Kidney (tissue), 14 donors: Measurements from ENCODE around the gene UPP1. TPM values are rescaled to one million over a fixed set of nuclear protein-coding genes. Genes with fewer than 3 reads are reported as not detected.
A peak's percentile ranks its signal among the peaks of the same experiment; 100 is the strongest.

ENCODE experiments used
- DNase-seq, 5 donors: peaks; one replicate each; pipeline ENCODE4 v3.0.0-alpha.2; 2013 to 2020
- FAIRE-seq: peaks from 2 replicates; lab custom pipeline; 2012; peaks lifted over from hg19 to GRCh38; lab: Jason Lieb, UNC
- H3K27ac ChIP-seq, 2 donors: one replicate each; pipeline ENCODE4 v1.7.0; 2013; ENCODE audit warnings: low read depth in 2 of 2, low read length in 2 of 2, inconsistent platforms in 1 of 2
- H3K27me3 ChIP-seq: one replicate; pipeline ENCODE4 v1.7.1; 2013; ENCODE audit warnings: low read length, inconsistent platforms; ENCODE audit not compliant: control insufficient read depth, insufficient read depth
- H3K36me3 ChIP-seq, 3 donors: one replicate each; pipeline versions ENCODE4 v1.7.0 to v1.7.1; 2013; ENCODE audit warnings: low read length in 3 of 3, control low read depth in 1 of 3, inconsistent platforms in 1 of 3; ENCODE audit not compliant: insufficient read depth in 3 of 3, control insufficient read depth in 2 of 3
- H3K4me1 ChIP-seq, 3 donors: one replicate each; pipeline versions ENCODE4 v1.7.0 to v1.7.1; 2013; ENCODE audit warnings: low read length in 3 of 3, inconsistent platforms in 1 of 3, low read depth in 1 of 3; ENCODE audit not compliant: control insufficient read depth in 2 of 3, insufficient read depth in 2 of 3
- H3K4me3 ChIP-seq, 3 donors: one replicate each; pipeline versions ENCODE4 v1.7.0 to v1.8.1; 2013; ENCODE audit warnings: low read length in 3 of 3, control low read depth in 1 of 3, inconsistent platforms in 1 of 3
- H3K9ac ChIP-seq, 3 donors: one replicate each; pipeline versions ENCODE4 v1.7.0 to v1.7.1; 2013; ENCODE audit warnings: low read length in 3 of 3, control low read depth in 1 of 3, inconsistent platforms in 1 of 3
- H3K9me3 ChIP-seq, 3 donors: one replicate each; pipeline versions ENCODE4 v1.7.0 to v1.7.1; 2013; ENCODE audit warnings: low read length in 3 of 3, control low read depth in 1 of 3, inconsistent platforms in 1 of 3; ENCODE audit not compliant: control insufficient read depth in 2 of 3, insufficient read depth in 1 of 3
- CTCF ChIP-seq: IDR thresholded peaks from 3 replicates; pipeline ENCODE4 v1.5.1; 2012; ENCODE audit warnings: mild to moderate bottlenecking, moderate library complexity, borderline replicate concordance; ENCODE audit not compliant: insufficient read depth; ENCODE audit errors: extremely low read depth
- intact Hi-C: fragments of 100-400 bp; cut with DNase I; formaldehyde crosslinking; loops from one replicate; pipeline ENCODE4 v1.11.1; 2022
- polyA plus RNA-seq: library from polyadenylated mRNA; stranded (reverse); fragments of 350-450 nt; fragmentation: Illumina TruSeq; extraction: RNeasy Lipid Tissue Mini Kit (QIAGEN cat#74804); gene quantifications from one replicate; pipeline ENCODE4 v1.2.3, GENCODE V29; 2014; ENCODE audit warnings: low read depth, low replicate concordance; ENCODE audit not compliant: insufficient read depth
- total RNA-seq: library from RNA; stranded (reverse); fragmentation: NEBNext Ultra II Directional; extraction: Animal tissue kit (Norgen Biotek cat#: 25700); gene quantifications from one replicate; pipeline ENCODE4 v1.2.1, GENCODE V29; 2021
- donor health status: control.
- donor health status: control.
- donor health status: control.
- donor health status: control.
- donor health status: control.
- donor health status: DM: yes; HTN: yes; CAD: no.
- donor health status: Normal renal cell carcinoma (clear cell type).

UPP1 gene
- total and polyA plus RNA-seq, 2 donors from 2014 or later, result 36.4 to 76.1 TPM

- H3K9me3 ChIP-seq, result no peaks in the 10 kb centered on the region
- peak in 2 of 5 donors; percentile 31 to 42 for DNase-seq
- intact Hi-C loops, result no loop called here
- no peak overlapping the region for H3K27ac ChIP-seq
- peaks cover 0 to 7% (median 4%) of the 10 kb centered on the region in 3 donors for H3K36me3 ChIP-seq
- H3K27me3 ChIP-seq, result no peaks in the 10 kb centered on the region
- no peak for FAIRE-seq
- no peak overlapping the region for H3K4me3 ChIP-seq
- no peak for TF ChIP-seq CTCF
- H3K4me1 ChIP-seq, result no peaks in the 10 kb centered on the region
- no peak overlapping the region for H3K9ac ChIP-seq
These were observed 22.5 kb downstream of the UPP1 start for GRCh38 chr7:48111596-48111995.

- DNase-seq, result no peak
- intact Hi-C loops, result no loop called here
- Histone ChIP-seq H3K4me3 (no peak overlapping the region), H3K9me3 (no peaks in the 10 kb centered on the region), H3K36me3 (peaks cover 0 to 4% (median 0%) of the 10 kb centered on the region in 3 donors), H3K27ac (no peak overlapping the region), H3K4me1 (no peaks in the 10 kb centered on the region), H3K27me3 (no peaks in the 10 kb centered on the region), H3K9ac (no peak overlapping the region)
- no peak for TF ChIP-seq CTCF
- no peak for FAIRE-seq
These were observed 23.5 kb downstream of the UPP1 start for GRCh38 chr7:48112401-48113165.

GRCh38 chr7:48113275-48113674, 24.2 kb downstream of the UPP1 start:
- Histone ChIP-seq H3K36me3 (peaks cover 0 to 4% (median 0%) of the 10 kb centered on the region in 3 donors), H3K4me1 (no peaks in the 10 kb centered on the region), H3K9ac (no peak overlapping the region), H3K9me3 (no peaks in the 10 kb centered on the region), H3K27ac (no peak overlapping the region), H3K4me3 (no peak overlapping the region), H3K27me3 (no peaks in the 10 kb centered on the region)
- DNase-seq, result peak in 1 of 5 donors; percentile 25
- no peak for FAIRE-seq
- intact Hi-C loops, result no loop called here
- TF ChIP-seq CTCF, result no peak
